Stimulated activated CD8-positive, alpha-beta memory T cell treated with anti-CD3 and anti-CD28 coated beads, Interleukin-7, amount 100 ng/mL, for 1 hour (primary cell): ENCODE measurements around the gene ZNF98.

Experiments used
- DNase-seq, 2 donors: peaks; one replicate each; pipeline ENCODE4 v3.0.0-alpha.2; 2020; ENCODE audit warnings: low read depth in 2 of 2

Gene ZNF98

GRCh38 chr19:22422211-22422610 lies at the start of gene ZNF98:
ZNF98 (minus strand) TSS chr19:22422346; CDS start chr19:22422224, 122 bp downstream.
- DNase-seq = no peak

GRCh38 chr19:22446605-22447004 lies 24.5 kb upstream of the ZNF98 start:
- DNase-seq = no peak

GRCh38 chr19:22438011-22438410 lies 15.9 kb upstream of the ZNF98 start:
- DNase-seq = no peak

- no peak for DNase-seq
Measured at GRCh38 chr19:22427960-22428913, 6.1 kb upstream of the ZNF98 start.

GRCh38 chr19:22427547-22427946 lies 5.4 kb upstream of the ZNF98 start:
- no peak for DNase-seq

GRCh38 chr19:22426901-22427300 lies 4.8 kb upstream of the ZNF98 start:
- DNase-seq = no peak

- DNase-seq = no peak
Measured at GRCh38 chr19:22421797-22422196, 349 bp downstream of the ZNF98 start.

GRCh38 chr19:22354665-22355064 lies 67.5 kb downstream of the ZNF98 start:
- no peak for DNase-seq
